ENCODE results near the gene ZNF26. TPM values are rescaled to one million over a fixed set of nuclear protein-coding genes. Genes with fewer than 3 reads are reported as not detected.
"Not testable (repeated sequence)": the region's sequence is repeated elsewhere in the genome, so short reads cannot be mapped to it uniquely, and the experiment has no call there.

Gene ZNF26
- total and polyA plus RNA-seq, 4 experiments from 2014 or later: 13.7 to 28.2 (median 20.7) TPM

DNA sequence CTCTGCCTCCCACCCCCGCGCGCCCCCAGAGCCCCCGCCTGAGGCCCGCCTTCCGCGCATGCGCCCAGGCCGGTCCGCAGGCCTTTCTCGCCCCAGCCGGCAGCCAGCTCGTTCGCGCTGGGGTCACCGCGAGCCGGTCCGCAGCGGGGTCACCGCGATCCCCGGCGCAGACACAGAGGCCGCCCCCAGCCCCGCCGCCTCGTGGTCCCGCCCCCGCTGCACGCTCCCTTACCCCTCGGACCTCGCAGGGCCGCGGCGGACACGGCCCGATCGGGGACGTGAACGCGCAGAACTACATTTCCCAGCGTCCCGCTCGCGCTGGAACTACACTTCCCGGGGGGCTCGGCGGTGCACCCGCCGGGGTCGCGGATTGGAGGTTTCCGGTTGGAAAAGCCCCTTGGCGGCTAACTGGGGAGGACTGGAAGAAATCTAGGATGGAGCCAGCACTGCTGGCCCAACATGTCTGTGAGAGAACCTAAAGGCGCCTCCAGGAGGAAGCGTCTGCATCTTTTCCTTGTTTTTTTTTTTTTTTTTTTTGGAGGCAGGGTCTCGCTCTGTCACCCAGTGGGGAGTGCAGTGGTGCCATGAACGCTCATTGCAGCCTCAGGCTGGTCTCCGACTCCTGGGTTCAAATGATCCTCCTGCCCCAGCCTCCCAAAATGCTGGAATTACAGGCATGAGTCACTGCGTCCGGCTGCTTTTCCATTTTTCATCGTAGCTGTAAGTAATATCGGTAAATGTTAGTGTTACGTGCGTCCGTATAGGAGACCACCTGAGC, 30.0 kb upstream of the ZNF26 start, which contains the start of gene ZNF605:
TSS of gene ZNF605 (minus strand) at position 296 of the 778 bp plus-strand sequence. CDS start 10,671 bp downstream, outside the sequence.
- peaks cover 13% of the 10 kb centered on the region for H3K4me1 ChIP-seq (ENCODE audit: insufficient read depth, low read length)
- Mint-ChIP-seq H3K9me3 (peaks cover 0 to 5% (median 1%) of the 10 kb centered on the region in 8 donors), H3K27ac (peak within 1 kb of the TSS; percentile 83 to 97 (median 94)), H3K4me3 (peak within 1 kb of the TSS; percentile 93 to 98 (median 94)), H3K4me1 (peaks cover 20 to 40% (median 29%) of the 10 kb centered on the region in 4 donors), H3K36me3 (peaks cover 9 to 22% of the 10 kb centered on the region in 2 donors), H3K27me3 (no peaks in the 10 kb centered on the region)
- peaks cover 0 to 5% of the 10 kb centered on the region in 2 donors for H3K9me3 ChIP-seq (ENCODE audit: control insufficient read depth in 1 of 2, low read length in 2 of 2)
- peak within 1 kb of the TSS; percentile 81 for H3K27ac ChIP-seq (ENCODE audit: low read depth, low read length)
- intact Hi-C loops (cut with micrococcal nuclease): loop anchor here (1.0 to 2.0 kb wide), 4 partner anchors 30 to 127 kb away; partner anchors contain the start of genes GOLGA3 and ZNF26
- peak within 1 kb of the TSS; percentile 53 to 97 for H3K4me3 ChIP-seq (ENCODE audit: low read length in 2 of 2)
- ChIA-PET CTCF (ENCODE audit: partially characterized antibody) (interaction anchor here (0.7 to 1.3 kb wide), 3 partner anchors 30 to 67 kb away, joined by 3 to 6 read pairs (median 4); partner anchors contain the start of gene ZNF26), POLR2A (ENCODE audit: partially characterized antibody) (interaction anchor here (0.7 to 2.5 kb wide), 9 partner anchors 14 to 196 kb away, joined by 3 to 19 read pairs (median 3); partner anchors contain the start of genes CHFR, GOLGA3 and ZNF26)
- no peaks in the 10 kb centered on the region for H3K36me3 ChIP-seq (ENCODE audit: insufficient read depth, low read length)
- H3K27me3 ChIP-seq (ENCODE audit: insufficient read depth, low read length): no peaks in the 10 kb centered on the region
- peak; percentile 82 to 92 (median 86) for DNase-seq

DNA sequence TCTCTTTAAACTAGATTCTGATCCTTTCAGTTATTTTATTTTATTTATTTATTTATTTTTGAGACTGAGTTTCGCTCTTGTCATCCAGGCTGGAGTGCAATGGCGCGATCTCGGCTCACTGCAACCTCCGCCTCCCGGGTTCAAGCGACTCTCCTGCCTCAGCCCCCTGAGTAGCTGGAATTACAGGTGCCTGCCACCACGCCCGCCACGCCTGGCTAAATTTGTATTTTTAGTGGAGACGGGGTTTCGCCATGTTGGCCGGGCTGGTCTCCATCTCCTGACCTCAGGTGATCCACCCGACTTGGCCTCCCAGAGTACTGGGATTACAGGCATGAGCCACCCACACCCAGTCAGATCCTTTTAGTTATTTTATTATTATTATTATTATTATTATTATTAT, 24.4 kb upstream of the ZNF26 start:
- Mint-ChIP-seq H3K36me3 (peaks cover 10 to 15% of the 10 kb centered on the region in 2 donors), H3K9me3 (peaks cover 0 to 12% (median 2%) of the 10 kb centered on the region in 8 donors)
- DNase-seq; POLR2A ChIA-PET (ENCODE audit: partially characterized antibody); H3K4me3 ChIP-seq (ENCODE audit: low read length in 2 of 2); H3K27ac Mint-ChIP-seq; H3K4me1 Mint-ChIP-seq; H3K36me3 ChIP-seq (ENCODE audit: insufficient read depth, low read length); intact Hi-C loops (cut with micrococcal nuclease); H3K27me3 Mint-ChIP-seq; H3K27ac ChIP-seq (ENCODE audit: low read depth, low read length); H3K27me3 ChIP-seq (ENCODE audit: insufficient read depth, low read length); H3K4me3 Mint-ChIP-seq; CTCF ChIA-PET (ENCODE audit: partially characterized antibody); H3K4me1 ChIP-seq (ENCODE audit: insufficient read depth, low read length); H3K9me3 ChIP-seq (ENCODE audit: control insufficient read depth in 1 of 2, low read length in 2 of 2): not testable (repeated sequence)

DNA sequence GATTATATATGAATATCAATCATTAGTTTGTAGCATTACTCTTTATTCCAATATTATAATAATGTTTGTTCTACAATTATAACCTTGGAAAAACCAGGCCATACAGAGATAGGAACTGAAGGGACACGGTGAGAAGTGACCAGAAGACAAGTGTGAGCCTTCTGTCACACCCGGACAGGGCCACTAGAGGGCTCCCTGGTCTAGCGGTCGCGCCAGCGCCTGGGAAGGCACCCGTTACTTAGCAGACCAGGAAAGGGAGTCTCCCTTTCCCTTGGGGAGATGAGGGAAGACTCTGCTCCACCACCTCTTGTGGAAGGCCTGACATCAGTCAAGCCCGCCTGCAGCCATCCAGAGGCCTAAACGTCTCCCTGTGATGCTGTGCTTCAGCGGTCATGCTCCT, 22.2 kb upstream of the ZNF26 start:
- CTCF ChIA-PET (ENCODE audit: partially characterized antibody); H3K4me3 Mint-ChIP-seq; intact Hi-C loops (cut with micrococcal nuclease); H3K27me3 ChIP-seq (ENCODE audit: insufficient read depth, low read length); H3K4me1 ChIP-seq (ENCODE audit: insufficient read depth, low read length); H3K27me3 Mint-ChIP-seq; H3K9me3 ChIP-seq (ENCODE audit: control insufficient read depth in 1 of 2, low read length in 2 of 2); DNase-seq; H3K36me3 ChIP-seq (ENCODE audit: insufficient read depth, low read length); H3K27ac ChIP-seq (ENCODE audit: low read depth, low read length); H3K4me1 Mint-ChIP-seq; POLR2A ChIA-PET (ENCODE audit: partially characterized antibody); H3K4me3 ChIP-seq (ENCODE audit: low read length in 2 of 2): not testable (repeated sequence)
- Mint-ChIP-seq H3K27ac (peak overlapping the region in 1 of 7 donors; percentile 41), H3K36me3 (peaks cover 11 to 15% of the 10 kb centered on the region in 2 donors), H3K9me3 (peaks cover 0 to 17% (median 4%) of the 10 kb centered on the region in 8 donors)

GRCh38 chr12:132965796-132966195, 20.4 kb upstream of the ZNF26 start:
- Mint-ChIP-seq H3K4me3 (no peak overlapping the region), H3K4me1 (peaks cover 0 to 2% (median 0%) of the 10 kb centered on the region in 4 donors), H3K27ac (no peak overlapping the region), H3K9me3 (peaks cover 0 to 20% (median 6%) of the 10 kb centered on the region in 8 donors), H3K27me3 (no peaks in the 10 kb centered on the region), H3K36me3 (peaks cover 11 to 15% of the 10 kb centered on the region in 2 donors)
- no peaks in the 10 kb centered on the region for H3K9me3 ChIP-seq (ENCODE audit: control insufficient read depth in 1 of 2, low read length in 2 of 2)
- H3K36me3 ChIP-seq (ENCODE audit: insufficient read depth, low read length): no peaks in the 10 kb centered on the region
- H3K4me3 ChIP-seq (ENCODE audit: low read length in 2 of 2): no peak overlapping the region
- intact Hi-C loops (cut with micrococcal nuclease): no loop called here
- H3K4me1 ChIP-seq (ENCODE audit: insufficient read depth, low read length): no peaks in the 10 kb centered on the region
- ChIA-PET POLR2A (ENCODE audit: partially characterized antibody) (no interaction called here), CTCF (ENCODE audit: partially characterized antibody) (no interaction called here)
- DNase-seq: no peak
- H3K27ac ChIP-seq (ENCODE audit: low read depth, low read length): no peak overlapping the region
- H3K27me3 ChIP-seq (ENCODE audit: insufficient read depth, low read length): no peaks in the 10 kb centered on the region

- ChIA-PET POLR2A (ENCODE audit: partially characterized antibody) (no interaction called here), CTCF (ENCODE audit: partially characterized antibody) (no interaction called here)
- H3K27me3 Mint-ChIP-seq: no peaks in the 10 kb centered on the region
- Histone ChIP-seq H3K4me1 (ENCODE audit: insufficient read depth, low read length) (no peaks in the 10 kb centered on the region), H3K27ac (ENCODE audit: low read depth, low read length) (no peak overlapping the region), H3K4me3 (ENCODE audit: low read length in 2 of 2) (no peak overlapping the region), H3K36me3 (ENCODE audit: insufficient read depth, low read length) (no peaks in the 10 kb centered on the region), H3K27me3 (ENCODE audit: insufficient read depth, low read length) (no peaks in the 10 kb centered on the region), H3K9me3 (ENCODE audit: control insufficient read depth in 1 of 2, low read length in 2 of 2) (no peaks in the 10 kb centered on the region)
- no peak for DNase-seq
- peaks cover 0 to 23% (median 8%) of the 10 kb centered on the region in 8 donors for H3K9me3 Mint-ChIP-seq
- H3K36me3 Mint-ChIP-seq: peaks cover 8 to 15% of the 10 kb centered on the region in 2 donors
- no peak overlapping the region for H3K27ac Mint-ChIP-seq
- no peak overlapping the region for H3K4me3 Mint-ChIP-seq
- intact Hi-C loops (cut with micrococcal nuclease): no loop called here
- no peaks in the 10 kb centered on the region for H3K4me1 Mint-ChIP-seq
Observed at GRCh38 chr12:132966676-132967415, 19.3 kb upstream of the ZNF26 start.

DNA sequence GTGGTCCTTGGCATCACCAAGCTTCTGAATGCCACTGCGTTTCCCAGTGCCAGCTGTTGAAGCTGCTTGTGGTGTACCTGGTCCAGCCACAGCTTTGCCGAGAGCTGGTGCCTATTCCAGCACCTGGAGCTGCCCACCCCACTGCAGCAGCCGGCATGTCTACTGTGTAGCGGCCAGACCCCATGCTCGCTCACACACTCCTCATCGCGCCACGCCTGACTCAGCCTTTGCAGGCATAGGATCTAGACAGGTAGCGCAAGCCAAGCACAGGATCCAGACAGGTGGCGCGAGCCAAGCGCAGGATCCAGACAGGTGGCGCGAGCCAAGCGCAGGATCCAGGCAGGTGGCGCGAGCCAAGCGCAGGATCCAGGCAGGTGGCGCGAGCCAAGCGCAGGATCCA, 18.4 kb upstream of the ZNF26 start:
- Histone ChIP-seq H3K36me3 (ENCODE audit: insufficient read depth, low read length) (no peaks in the 10 kb centered on the region), H3K4me1 (ENCODE audit: insufficient read depth, low read length) (no peaks in the 10 kb centered on the region), H3K27me3 (ENCODE audit: insufficient read depth, low read length) (no peaks in the 10 kb centered on the region), H3K27ac (ENCODE audit: low read depth, low read length) (no peak overlapping the region), H3K9me3 (ENCODE audit: control insufficient read depth in 1 of 2, low read length in 2 of 2) (no peaks in the 10 kb centered on the region), H3K4me3 (ENCODE audit: low read length in 2 of 2) (no peak overlapping the region)
- POLR2A ChIA-PET (ENCODE audit: partially characterized antibody): no interaction called here
- no peaks in the 10 kb centered on the region for H3K4me1 Mint-ChIP-seq
- peaks cover 8 to 15% of the 10 kb centered on the region in 2 donors for H3K36me3 Mint-ChIP-seq
- peaks cover 0 to 32% (median 15%) of the 10 kb centered on the region in 8 donors for H3K9me3 Mint-ChIP-seq
- CTCF ChIA-PET (ENCODE audit: partially characterized antibody): no interaction called here
- no peaks in the 10 kb centered on the region for H3K27me3 Mint-ChIP-seq
- H3K4me3 Mint-ChIP-seq: no peak overlapping the region
- intact Hi-C loops (cut with micrococcal nuclease): no loop called here
- no peak for DNase-seq
- no peak overlapping the region for H3K27ac Mint-ChIP-seq

GRCh38 chr12:132972374-132972773, 13.8 kb upstream of the ZNF26 start:
- CTCF ChIA-PET (ENCODE audit: partially characterized antibody): interaction anchor here (1.2 kb wide), 1 partner anchor 13 kb away, joined by 3 read pairs; no protein-coding TSS in a partner anchor

More at GRCh38 chr12:132972374-132972773, 13.8 kb upstream of the ZNF26 start:
- intact Hi-C loops (cut with micrococcal nuclease): no loop called here
- Histone ChIP-seq H3K27ac (ENCODE audit: low read depth, low read length) (no peak overlapping the region), H3K27me3 (ENCODE audit: insufficient read depth, low read length) (no peaks in the 10 kb centered on the region), H3K4me3 (ENCODE audit: low read length in 2 of 2) (no peak overlapping the region), H3K4me1 (ENCODE audit: insufficient read depth, low read length) (no peaks in the 10 kb centered on the region), H3K36me3 (ENCODE audit: insufficient read depth, low read length) (no peaks in the 10 kb centered on the region), H3K9me3 (ENCODE audit: control insufficient read depth in 1 of 2, low read length in 2 of 2) (no peaks in the 10 kb centered on the region)
- no peak for DNase-seq
- POLR2A ChIA-PET (ENCODE audit: partially characterized antibody): no interaction called here
- Mint-ChIP-seq H3K27ac (no peak overlapping the region), H3K4me3 (no peak overlapping the region), H3K9me3 (peaks cover 0 to 49% (median 24%) of the 10 kb centered on the region in 8 donors), H3K27me3 (peaks cover 7 to 9% of the 10 kb centered on the region in 2 donors), H3K4me1 (no peaks in the 10 kb centered on the region), H3K36me3 (peaks cover 0 to 2% of the 10 kb centered on the region in 2 donors)

Measured in CD4-positive, alpha-beta memory T cell (primary cell).